Activated CD8-positive, alpha-beta memory T cell treated with anti-CD3 and anti-CD28 coated beads for 48 hours (primary cell): ENCODE data around the gene GCGR.
"Not testable (repeated sequence)": the region's sequence is repeated elsewhere in the genome, so short reads cannot be mapped to it uniquely, and the experiment has no call there.

Source experiments
- DNase-seq, 3 experiments: peaks; one replicate each; pipeline ENCODE4 v3.0.0-alpha.2; 2020; ENCODE audit warnings: low read depth in 2 of 3, low spot score in 2 of 3

GCGR gene

DNA sequence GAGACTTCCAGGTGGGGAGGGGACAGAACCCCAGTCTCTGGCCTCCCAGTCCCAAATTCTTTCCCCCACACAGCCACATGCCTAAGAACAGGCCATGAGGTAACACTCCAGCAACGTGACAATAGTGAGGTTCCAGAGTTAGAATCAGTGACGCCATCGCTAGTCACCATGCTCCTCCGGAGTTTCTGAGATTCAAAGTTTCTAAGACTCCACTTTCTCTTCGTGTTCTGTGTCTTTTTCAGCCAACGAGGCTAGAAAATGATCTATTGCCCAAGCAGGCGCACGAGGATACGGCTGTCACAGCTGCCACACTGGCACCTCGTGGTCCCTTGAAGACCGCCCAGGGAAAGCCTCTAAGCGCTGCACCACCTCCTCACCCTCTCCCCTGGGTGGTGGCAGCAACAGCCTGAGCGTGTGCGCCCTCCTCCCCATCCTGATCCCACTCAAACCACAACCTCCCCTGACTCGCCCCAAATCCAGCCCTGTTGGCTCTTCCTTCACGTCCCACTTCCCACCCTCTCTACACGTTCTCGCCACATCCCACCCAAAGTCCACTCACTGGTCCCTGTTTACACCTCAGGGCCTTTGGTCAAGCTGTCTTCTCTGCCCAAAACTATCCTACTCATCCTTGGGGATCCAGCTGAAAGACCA, 28.1 kb downstream of the GCGR start:
- DNase-seq, result peak; percentile 24 to 31 (median 27)

DNA sequence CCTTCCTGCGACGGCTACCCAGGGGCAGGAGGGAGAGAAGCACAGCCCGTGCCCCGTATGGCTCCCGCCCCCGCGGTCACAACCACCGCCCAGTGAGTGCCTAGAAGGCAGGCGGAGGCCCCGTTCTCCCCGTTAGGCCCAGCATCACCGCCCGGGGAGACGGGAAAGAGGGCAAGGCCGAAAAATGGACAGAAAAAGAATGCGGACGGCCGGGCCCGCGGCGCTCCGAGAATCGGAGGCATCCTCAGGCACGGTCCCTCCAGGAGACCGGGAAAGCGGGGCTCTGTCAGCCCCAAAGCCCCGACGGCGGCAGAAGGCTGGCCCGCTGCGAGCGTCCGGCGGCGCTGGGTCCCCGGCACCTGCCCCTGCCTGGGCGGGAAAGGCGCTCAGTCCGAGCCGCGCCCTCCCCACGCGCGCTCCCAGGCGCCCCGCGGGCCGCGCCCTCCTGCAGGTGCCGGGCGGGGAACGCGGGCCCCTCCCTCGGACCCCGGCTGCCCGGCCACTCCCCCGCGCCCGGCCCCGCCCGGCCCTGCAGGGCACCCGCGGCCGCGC, 28.7 kb downstream of the GCGR start:
- DNase-seq, result peak; percentile 29 to 56 (median 36)

DNA sequence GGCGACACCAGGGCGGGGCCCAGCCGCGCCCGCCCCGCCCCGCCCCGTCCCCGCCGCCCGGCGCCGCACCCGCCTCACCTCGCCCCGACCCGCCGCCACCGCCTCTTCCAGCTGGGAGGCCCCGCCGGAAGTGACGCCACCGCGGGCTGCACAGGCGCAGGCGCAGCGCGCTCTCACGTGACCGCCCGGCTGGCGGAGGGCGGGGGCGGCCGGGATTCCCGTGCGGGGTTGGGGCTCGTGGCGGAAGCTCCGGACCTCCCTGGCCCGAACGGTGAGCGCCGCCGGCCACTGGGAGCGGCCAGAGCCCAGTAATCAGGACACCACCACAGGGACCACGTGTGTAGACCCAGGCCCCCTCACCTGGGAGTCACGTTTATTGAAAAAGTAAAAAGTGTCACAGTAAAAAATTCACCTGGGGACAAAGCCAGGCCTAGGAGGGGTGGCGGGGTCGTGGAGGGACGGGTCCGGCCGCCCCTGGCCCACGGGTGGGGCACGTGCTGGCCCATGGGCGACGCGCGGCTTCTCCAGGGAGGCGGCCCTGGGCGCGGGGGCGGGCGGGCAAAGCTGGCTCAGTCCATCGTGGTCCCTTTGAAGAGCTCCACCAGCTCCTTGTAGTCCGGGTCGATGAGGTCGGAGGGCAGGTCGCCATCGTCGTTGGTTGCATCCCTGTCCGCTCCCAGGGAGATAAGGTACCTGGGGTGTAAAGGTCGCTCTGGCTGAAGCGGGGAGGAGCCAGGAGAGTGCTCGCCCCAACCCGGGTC, 29.4 kb downstream of the GCGR start, which contains the start of gene MCRIP1:
TSS of gene MCRIP1 (minus strand) at position 132 of the 761 bp plus-strand sequence. CDS start 8,785 bp downstream, outside the sequence.
- peak; percentile 90 to 96 (median 92) for DNase-seq

DNA sequence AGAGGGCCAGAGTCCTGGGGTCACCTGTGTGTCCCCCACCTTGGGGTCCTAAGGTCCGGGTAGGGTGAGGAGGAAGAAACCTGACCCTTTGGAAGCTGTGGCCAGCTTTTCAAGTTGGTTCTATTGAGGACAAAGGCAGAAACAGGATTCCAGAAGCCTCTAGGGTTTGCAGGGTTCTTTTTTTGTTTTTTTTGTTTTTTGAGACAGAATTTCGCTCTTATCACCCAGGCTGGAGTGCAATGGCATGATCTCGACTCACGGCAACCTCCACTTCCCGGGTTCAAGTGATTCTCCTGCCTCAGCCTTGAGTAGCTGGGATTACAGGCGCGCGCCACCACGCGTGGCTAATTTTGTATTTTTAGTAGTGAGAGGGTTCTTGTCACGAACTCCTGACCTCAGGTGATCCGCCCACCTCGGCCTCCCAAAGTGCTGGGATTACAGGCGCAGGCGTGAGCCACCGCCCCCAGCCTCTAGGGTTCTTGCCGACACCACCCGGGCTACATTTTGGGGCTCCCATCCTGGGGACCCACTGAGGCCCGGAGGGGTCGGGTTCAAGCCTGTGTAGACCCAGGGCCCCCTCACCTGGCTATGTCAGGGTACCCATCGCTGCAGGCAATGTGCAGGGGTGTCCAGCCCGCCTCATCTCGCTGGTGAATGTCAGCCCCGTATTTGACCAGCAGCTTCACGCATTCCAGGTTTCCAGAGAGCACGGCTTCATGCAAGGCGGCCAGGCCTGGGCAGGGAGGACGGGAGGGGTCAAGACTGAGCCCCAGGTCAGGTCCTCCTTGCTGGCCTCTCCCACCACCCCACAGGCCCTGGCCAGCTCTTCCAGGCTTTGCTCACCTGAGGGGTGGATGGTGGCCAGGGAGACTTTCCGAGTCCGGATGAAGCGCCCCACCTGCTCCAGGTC, 30.2 kb downstream of the GCGR start:
- no peak for DNase-seq

DNA sequence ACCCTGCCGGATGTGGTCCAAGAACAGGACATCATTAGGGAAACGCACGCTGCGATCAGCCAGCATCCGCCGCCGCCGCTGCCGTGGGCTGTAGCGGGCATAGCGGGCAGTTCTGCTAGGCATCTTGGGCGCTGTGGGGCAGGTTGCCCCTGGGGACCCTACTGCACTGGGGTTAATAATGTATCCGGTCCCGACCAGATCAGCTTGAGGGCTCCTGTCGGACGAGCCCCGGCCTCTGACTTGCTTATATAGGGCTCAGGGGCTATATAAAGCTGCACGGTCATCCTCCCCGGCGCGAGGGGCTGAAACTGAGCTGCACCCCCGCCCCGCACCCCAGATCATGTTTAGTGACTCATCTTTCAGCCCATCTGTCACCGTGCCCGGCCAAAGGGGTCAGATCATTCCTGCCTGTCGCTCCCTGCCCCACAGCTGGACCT, 30.9 kb downstream of the GCGR start, which contains the start of gene PPP1R27:
TSS of gene PPP1R27 (minus strand) at position 220 of the 437 bp plus-strand sequence. CDS start at position 123, 97 bp downstream.
- no peak for DNase-seq

DNA sequence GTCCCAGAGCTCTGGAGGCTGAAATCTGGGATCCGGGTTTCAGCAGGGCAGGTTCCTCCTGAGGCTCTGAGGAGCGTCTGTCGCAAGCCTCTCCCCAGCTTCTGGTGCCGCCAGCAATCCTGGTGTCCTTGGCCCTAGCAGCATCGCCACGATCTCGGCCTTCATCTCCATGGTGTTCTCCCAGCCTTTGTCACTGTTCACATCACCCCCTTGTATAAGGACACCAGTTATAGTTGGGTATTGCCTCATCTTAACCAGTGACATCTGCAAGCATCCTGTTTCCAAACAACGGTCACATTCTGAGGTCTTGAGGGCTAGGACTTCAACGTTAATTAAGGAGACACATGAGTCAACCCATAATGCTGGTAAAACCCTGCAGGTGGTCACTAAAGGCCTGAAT, 33.7 kb downstream of the GCGR start:
- DNase-seq, result no peak

DNA sequence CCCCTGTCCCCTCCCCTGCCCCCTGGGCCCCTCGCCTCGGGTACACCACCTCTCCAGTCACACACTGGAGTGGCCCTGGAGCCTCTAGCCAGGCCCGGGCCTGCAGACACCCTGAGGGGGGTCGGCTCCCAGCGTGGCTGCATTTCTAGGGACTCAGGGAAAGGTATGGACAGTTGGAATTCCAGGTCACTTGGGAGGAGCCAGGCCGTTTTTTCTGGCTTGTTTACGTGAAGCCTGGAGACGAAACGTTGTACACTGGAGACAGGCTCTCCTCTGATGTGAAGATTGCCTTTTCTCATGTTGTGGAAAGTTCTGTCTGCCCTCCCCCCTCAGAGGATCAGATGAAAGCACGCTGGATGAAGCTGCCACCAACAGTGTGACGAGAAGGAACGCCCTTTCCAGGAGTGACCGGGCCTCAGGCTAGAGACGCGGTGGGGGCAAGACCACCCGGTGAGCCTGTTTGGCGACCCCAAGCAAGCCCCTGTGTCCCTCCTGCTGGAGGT, 34.9 kb downstream of the GCGR start:
- DNase-seq, result no peak

DNA sequence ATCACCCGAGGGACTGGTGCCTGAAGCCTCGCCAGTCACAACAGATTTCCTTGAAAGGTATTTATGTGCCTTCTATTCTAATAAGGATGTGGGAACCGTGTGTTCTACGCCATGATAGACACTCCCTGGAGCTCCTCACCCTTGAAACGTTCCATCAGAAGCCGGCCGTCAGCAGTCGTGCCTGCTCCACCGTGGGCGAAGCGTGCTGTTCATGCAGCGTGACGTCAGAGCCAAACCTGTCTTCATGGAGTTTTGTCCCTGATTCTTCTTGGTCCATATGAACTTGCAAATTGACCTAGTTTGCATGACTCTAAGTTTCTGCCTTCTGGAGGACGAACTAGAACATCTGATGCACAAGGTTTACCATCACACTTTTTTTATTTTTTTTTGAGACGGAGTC, 35.4 kb downstream of the GCGR start:
- DNase-seq, result no peak

DNA sequence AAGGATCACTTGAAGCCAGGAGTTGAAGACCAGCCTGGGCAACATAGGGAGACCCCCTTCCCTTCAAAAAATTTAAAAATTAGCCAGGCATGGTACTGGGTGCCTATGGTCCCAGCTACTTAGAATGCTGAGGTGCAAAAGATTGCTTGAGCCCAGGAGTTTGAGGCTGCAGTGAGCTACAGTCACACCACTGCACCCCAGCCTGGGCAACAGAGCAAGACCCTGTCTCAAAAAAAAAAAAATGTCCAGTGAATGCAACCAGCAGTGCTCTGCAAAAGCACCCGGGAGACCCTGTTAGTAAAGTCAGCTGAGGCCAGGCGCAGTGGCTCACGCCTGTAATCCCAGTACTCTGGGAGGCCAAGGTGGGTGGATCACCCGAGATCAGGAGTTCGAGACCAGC, 36.1 kb downstream of the GCGR start:
- DNase-seq, result not testable (repeated sequence)

DNA sequence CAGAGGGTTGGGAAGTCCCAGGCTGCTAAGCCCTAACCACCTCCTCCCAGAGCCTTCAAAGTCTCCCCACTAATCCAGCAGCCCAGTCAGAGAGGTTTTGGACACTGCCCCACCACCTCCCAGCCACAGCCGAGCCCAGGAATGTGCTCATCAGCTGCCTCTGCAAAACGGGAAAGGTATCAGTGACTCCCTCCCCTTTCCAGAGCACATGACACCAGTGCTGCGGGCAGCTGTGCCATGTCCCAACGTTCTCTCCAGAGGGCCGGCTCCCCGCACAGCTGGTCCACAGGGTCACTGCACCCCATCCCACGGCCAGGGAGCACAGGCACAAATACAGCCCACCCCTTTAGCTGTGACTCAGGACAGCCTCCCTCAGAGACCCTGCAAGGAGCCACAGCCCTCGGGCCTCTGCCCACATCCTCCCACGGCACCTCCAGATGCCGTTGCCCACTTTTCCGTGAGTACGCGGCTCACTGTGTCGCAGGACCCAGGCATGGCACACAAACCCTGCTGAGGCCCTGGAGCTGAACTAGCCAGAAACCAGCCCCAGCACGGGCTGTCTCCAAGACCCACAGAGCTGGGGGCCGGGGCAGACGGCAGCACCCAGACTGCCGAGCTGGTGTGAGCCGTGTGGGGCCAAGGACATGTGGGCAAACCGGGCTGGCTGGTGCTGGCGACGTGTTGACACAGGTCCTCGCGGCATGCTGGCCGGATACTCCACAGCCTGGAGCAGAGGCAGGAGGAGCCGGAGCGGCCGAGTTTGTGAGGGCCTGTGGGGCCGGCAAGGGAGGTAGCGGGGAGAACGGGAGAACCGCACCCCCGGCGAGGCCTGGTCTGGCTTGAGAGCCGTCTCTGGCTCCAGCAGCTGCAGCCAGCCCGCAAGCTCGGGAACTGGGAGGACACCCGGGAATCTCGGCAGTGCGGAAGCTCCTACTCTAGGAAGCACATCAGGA, 37.2 kb downstream of the GCGR start:
- DNase-seq, result no peak

DNA sequence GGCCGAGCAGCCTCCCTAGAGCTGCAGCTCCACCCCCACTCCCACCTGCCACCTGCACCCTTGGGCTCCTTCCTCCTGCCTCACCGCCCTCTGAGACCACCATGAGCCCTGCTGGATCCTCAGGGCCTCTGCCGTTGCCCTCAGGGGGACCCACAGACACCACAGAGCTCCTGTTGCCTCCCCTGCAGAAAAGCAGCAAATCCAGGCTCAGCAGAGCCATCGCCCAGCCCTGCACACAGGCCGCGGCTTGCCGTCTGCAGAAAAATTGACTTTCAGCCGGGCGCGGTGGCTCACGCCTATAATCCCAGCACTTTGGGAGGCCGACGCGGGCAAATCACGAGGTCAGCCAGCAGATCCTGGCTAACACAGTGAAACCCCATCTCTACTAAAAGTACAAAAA, 37.9 kb downstream of the GCGR start:
- no peak for DNase-seq

DNA sequence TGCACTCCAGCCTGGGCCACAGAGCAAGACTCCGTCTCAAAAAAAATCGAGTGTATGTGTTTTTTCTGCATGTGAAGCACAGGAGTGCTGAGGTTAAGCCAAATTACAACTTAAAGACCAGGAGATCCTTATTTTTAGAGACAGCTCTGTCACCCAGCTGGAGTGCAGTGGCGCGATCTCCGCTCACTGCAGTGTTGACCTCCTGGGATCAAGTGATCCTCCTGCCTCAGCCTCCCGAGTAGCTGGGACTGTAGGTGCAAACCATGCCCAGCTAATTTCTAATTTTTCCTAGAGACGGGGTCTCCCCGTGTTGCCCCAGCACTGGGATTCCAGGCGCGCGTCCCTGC, 38.4 kb downstream of the GCGR start:
- no peak for DNase-seq

DNA sequence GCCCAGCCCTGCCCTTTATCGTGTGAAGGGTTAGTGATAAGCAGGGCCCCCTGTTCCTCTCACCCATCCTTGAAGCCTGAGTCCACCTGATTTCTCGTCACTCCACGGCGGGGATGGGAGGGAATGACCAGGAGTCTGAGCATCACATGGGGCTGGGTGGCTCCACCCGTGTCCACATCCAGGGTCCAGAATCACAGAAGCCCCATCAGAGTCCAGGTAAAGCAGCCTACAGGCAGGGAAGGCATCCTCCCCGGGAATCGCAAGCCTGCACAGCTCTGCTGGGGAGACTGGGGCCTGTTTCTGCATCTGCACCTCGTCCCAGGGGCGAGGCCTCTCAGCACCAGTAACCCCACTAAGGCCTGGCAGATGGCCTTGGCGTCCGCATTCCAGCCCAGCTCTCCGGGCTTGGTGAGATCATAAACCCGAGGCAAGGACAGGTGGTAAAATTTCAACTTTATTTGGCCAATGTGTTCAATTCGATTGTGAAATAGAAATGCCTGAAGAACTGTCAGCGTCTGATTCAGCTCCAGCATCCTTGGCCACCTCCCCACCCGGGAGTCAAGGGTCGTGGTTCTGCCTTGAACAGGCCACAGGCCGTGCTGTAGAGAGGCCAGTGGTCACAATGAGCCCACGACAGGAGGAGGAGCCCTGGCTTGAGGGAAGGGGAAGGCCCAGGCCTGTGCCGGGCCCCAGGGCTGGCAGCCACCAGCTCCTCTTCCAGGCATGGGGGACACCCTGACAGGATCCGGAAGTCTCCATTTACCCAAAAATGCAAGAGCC, 39.0 kb downstream of the GCGR start:
- DNase-seq, result no peak

DNA sequence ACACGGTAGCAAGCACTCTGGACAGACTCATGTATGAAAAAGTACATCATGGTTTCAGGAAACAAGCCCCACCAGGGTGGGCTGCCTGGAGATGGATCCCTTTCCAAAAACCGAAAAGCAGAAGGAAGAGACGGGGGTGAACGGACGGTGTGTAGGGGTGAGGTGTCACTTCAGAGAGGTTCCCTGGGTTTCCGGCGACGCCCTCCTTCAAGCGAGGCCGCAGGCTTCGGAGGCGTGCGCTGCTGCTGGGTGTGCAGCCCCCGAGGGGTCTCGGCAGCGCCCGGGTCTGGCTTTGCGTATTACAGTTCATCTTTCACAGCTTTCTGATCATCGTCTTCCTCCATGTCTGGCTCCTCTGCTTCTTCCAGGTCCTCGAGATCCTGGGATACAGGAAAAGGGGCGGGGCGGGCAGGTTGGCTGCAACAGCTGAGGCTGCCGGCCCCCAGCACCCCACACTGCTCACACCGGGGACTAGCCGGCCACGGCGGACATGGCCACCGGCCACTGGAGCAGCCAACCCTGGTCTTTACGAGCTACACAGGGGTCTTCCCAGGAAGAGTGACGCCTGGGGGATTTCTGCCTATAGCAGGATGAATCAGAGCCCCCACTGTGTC, 39.9 kb downstream of the GCGR start:
- no peak for DNase-seq

DNA sequence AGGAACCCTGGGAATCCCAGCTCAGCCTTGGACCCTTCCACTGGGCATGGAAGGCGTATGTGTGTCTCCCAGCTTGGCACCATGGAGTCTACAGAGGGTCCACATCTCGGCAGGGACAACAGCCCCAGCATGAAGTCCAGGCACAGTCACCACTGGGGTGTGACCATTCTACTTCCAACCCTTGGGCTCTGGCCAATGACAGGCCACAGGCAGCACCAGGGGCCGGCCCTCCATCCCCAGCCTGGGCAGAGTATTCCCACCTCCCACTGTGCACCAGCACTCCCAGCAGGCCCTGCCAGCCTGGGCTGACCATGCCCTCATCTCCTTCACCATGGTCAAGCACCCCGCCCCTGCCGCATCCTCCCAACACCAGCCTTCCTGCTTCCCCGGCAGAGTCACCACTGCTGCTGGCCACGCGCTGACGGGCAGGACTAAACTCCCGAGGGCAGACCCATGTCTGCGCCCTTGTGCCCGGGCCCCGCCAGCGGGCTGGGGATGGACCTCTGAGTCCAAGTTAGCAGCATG, 40.4 kb downstream of the GCGR start:
- no peak for DNase-seq

DNA sequence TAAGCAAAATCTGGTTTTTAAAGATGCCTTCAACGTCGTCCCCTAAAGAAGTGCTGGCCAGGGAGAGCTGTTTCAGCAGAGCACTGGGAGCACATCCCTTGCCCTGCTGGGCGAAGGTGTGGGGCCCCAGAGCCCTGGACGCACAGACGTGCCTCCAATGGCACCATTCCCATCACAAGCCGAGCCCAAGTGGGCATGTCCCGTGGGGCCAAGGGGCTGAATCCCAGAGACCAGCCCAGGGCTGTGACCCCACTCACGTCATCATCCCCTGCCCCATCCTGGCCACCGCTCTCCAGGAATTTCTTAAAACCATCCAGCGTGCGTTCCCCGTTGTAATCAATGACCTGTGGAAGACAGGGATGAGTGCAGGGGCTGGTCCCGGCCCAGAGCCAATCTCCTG, 40.9 kb downstream of the GCGR start:
- DNase-seq, result no peak

DNA sequence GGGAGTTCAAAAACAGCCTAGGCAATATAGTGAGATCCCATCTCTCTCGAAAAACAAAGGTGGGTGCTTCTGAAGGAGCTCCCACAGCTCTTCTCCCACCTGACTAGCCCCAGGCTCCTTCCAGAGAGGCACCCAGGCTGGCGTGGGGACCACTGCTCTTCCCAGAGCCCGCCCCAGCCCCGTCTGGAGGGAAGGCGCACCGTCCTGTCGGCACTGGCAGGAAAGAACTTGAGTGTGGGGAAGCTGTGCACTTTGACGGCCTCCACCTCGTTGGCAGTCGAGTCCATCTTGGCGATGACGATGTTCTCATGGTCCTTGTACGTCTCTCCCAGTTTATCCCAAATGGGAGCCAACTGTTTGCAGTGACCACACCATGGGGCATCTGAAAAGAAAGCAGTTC, 41.4 kb downstream of the GCGR start:
- no peak for DNase-seq
